Measurements from ENCODE around the gene EIF2AK3.

The EIF2AK3 gene

DNA sequence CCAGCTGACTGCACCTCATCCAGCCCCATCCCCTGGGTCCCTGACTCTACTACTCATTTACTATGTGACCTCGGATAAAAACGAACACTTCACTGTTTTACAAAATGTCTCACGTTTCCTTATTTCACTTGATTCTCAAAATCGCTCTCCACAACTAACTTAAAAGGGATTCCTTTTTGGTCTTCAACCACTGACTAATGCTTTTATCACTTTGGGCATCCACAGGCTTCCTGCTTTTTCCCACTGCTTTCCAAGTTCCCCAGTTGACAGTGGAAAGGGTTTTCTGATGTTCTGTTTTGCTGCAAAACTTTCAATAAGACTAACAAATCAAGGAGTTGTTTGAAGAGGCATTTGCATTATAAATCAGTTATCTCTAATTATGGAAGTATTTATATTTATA, 24.1 kb downstream of the EIF2AK3 start:
- no peaks in the 10 kb centered on the region for H3K27me3 ChIP-seq (ENCODE audit: insufficient read depth, low read length, poor library complexity)
- H3K79me2 ChIP-seq (ENCODE audit: control insufficient read depth, insufficient read depth, low read length), result peaks cover 3% of the 10 kb centered on the region
- DNase-seq, result peak; percentile 45
- H3K79me1 ChIP-seq (ENCODE audit: low read length), result peaks cover under 1% of the 10 kb centered on the region
- H3K4me3 ChIP-seq (ENCODE audit: low read length), result no peak overlapping the region
- H2BK5ac ChIP-seq (ENCODE audit: low read length), result no peak overlapping the region
- H3K4ac ChIP-seq (ENCODE audit: low read depth, low read length), result no peak overlapping the region
- no peak overlapping the region for H4K5ac ChIP-seq (ENCODE audit: low read length)
- H3K23ac ChIP-seq (ENCODE audit: low read length), result no peak overlapping the region
- H3K9ac ChIP-seq (ENCODE audit: low read length), result no peak overlapping the region
- no peak overlapping the region for H3K18ac ChIP-seq (ENCODE audit: low read length)
- no peak overlapping the region for H3K56ac ChIP-seq (ENCODE audit: low read length)
- H3K36me3 ChIP-seq (ENCODE audit: control insufficient read depth, insufficient read depth, low read length), result no peaks in the 10 kb centered on the region
- no peak overlapping the region for H4K8ac ChIP-seq (ENCODE audit: low read depth, low read length)
- H2AK5ac ChIP-seq (ENCODE audit: low read length), result no peak overlapping the region
- H3K4me2 ChIP-seq (ENCODE audit: low read length), result no peak overlapping the region
- H3K4me1 ChIP-seq (ENCODE audit: control insufficient read depth, low read depth, low read length), result peaks cover 14% of the 10 kb centered on the region
- H2BK120ac ChIP-seq (ENCODE audit: low read depth, low read length), result no peak overlapping the region
- H2BK15ac ChIP-seq (replicated peaks; ENCODE audit: low read depth), result no peak overlapping the region
- H3K27ac ChIP-seq (ENCODE audit: low read depth, low read length), result no peak overlapping the region
- WGBS (ENCODE audit: extremely low coverage, insufficient coverage, low lambda C conversion rate), result no CpG with 5 or more reads among the region's 4 CpGs

DNA sequence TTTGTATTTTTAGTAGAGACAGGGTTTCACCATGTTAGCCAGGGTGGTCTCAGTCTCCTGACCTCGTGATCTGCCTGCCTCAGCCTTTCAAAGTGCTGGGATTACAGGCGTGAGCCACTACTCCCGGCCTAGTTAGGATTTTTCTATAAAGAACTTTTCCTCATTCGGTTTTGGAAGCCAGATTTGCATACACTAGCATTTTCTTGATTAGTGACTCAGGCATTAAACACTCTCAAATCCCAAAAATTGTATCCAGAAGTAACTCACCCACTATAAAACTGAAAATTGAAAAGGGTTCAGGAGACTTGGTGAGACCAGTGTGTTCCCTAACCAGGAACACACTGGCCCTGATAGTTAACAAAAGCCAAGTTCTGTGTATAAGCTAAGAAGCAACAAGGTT, 25.2 kb downstream of the EIF2AK3 start:
- no peak overlapping the region for H4K8ac ChIP-seq (ENCODE audit: low read depth, low read length)
- no peak overlapping the region for H3K18ac ChIP-seq (ENCODE audit: low read length)
- no peak overlapping the region for H3K4me3 ChIP-seq (ENCODE audit: low read length)
- H3K27ac ChIP-seq (ENCODE audit: low read depth, low read length), result no peak overlapping the region
- H3K79me2 ChIP-seq (ENCODE audit: control insufficient read depth, insufficient read depth, low read length), result peaks cover 3% of the 10 kb centered on the region
- H2BK120ac ChIP-seq (ENCODE audit: low read depth, low read length), result no peak overlapping the region
- no peak overlapping the region for H3K4me2 ChIP-seq (ENCODE audit: low read length)
- peaks cover 14% of the 10 kb centered on the region for H3K4me1 ChIP-seq (ENCODE audit: control insufficient read depth, low read depth, low read length)
- no peak for DNase-seq
- H2BK5ac ChIP-seq (ENCODE audit: low read length), result no peak overlapping the region
- H2AK5ac ChIP-seq (ENCODE audit: low read length), result no peak overlapping the region
- H3K23ac ChIP-seq (ENCODE audit: low read length), result no peak overlapping the region
- no peaks in the 10 kb centered on the region for H3K79me1 ChIP-seq (ENCODE audit: low read length)
- no peaks in the 10 kb centered on the region for H3K27me3 ChIP-seq (ENCODE audit: insufficient read depth, low read length, poor library complexity)
- H3K36me3 ChIP-seq (ENCODE audit: control insufficient read depth, insufficient read depth, low read length), result no peaks in the 10 kb centered on the region
- no CpG with 5 or more reads among the region's 4 CpGs for WGBS (ENCODE audit: extremely low coverage, insufficient coverage, low lambda C conversion rate)
- no peak overlapping the region for H3K9ac ChIP-seq (ENCODE audit: low read length)
- no peak overlapping the region for H3K4ac ChIP-seq (ENCODE audit: low read depth, low read length)
- H2BK15ac ChIP-seq (replicated peaks; ENCODE audit: low read depth), result no peak overlapping the region
- H4K5ac ChIP-seq (ENCODE audit: low read length), result no peak overlapping the region
- no peak overlapping the region for H3K56ac ChIP-seq (ENCODE audit: low read length)

- WGBS (ENCODE audit: extremely low coverage, insufficient coverage, low lambda C conversion rate), result no CpG with 5 or more reads among the region's 2 CpGs
- no peak overlapping the region for H2AK5ac ChIP-seq (ENCODE audit: low read length)
- H3K27ac ChIP-seq (ENCODE audit: low read depth, low read length), result peak overlapping the region; percentile 49
- no peak overlapping the region for H4K5ac ChIP-seq (ENCODE audit: low read length)
- no peaks in the 10 kb centered on the region for H3K79me1 ChIP-seq (ENCODE audit: low read length)
- no peak overlapping the region for H3K56ac ChIP-seq (ENCODE audit: low read length)
- H3K4me3 ChIP-seq (ENCODE audit: low read length), result no peak overlapping the region
- H2BK120ac ChIP-seq (ENCODE audit: low read depth, low read length), result no peak overlapping the region
- no peak overlapping the region for H2BK15ac ChIP-seq (replicated peaks; ENCODE audit: low read depth)
- H3K36me3 ChIP-seq (ENCODE audit: control insufficient read depth, insufficient read depth, low read length), result no peaks in the 10 kb centered on the region
- H3K27me3 ChIP-seq (ENCODE audit: insufficient read depth, low read length, poor library complexity), result no peaks in the 10 kb centered on the region
- peak overlapping the region; percentile 90 for H3K18ac ChIP-seq (ENCODE audit: low read length)
- peaks cover 17% of the 10 kb centered on the region for H3K4me1 ChIP-seq (ENCODE audit: control insufficient read depth, low read depth, low read length)
- peak; percentile 30 for DNase-seq
- H2BK5ac ChIP-seq (ENCODE audit: low read length), result no peak overlapping the region
- peaks cover 3% of the 10 kb centered on the region for H3K79me2 ChIP-seq (ENCODE audit: control insufficient read depth, insufficient read depth, low read length)
- H4K8ac ChIP-seq (ENCODE audit: low read depth, low read length), result no peak overlapping the region
- H3K4ac ChIP-seq (ENCODE audit: low read depth, low read length), result no peak overlapping the region
- H3K9ac ChIP-seq (ENCODE audit: low read length), result no peak overlapping the region
- H3K23ac ChIP-seq (ENCODE audit: low read length), result no peak overlapping the region
- H3K4me2 ChIP-seq (ENCODE audit: low read length), result no peak overlapping the region
Observed at GRCh38 chr2:88601286-88601685, 26.0 kb downstream of the EIF2AK3 start.

GRCh38 chr2:88600038-88600465, 27.2 kb downstream of the EIF2AK3 start:
- Histone ChIP-seq H2BK5ac (ENCODE audit: low read length) (no peak overlapping the region), H3K36me3 (ENCODE audit: control insufficient read depth, insufficient read depth, low read length) (no peaks in the 10 kb centered on the region), H3K56ac (ENCODE audit: low read length) (no peak overlapping the region), H3K9ac (ENCODE audit: low read length) (no peak overlapping the region), H2BK120ac (ENCODE audit: low read depth, low read length) (no peak overlapping the region), H3K18ac (ENCODE audit: low read length) (no peak overlapping the region), H2AK5ac (ENCODE audit: low read length) (no peak overlapping the region), H3K4me3 (ENCODE audit: low read length) (no peak overlapping the region), H3K4me2 (ENCODE audit: low read length) (no peak overlapping the region), H3K4me1 (ENCODE audit: control insufficient read depth, low read depth, low read length) (peaks cover 17% of the 10 kb centered on the region), H3K79me2 (ENCODE audit: control insufficient read depth, insufficient read depth, low read length) (peaks cover 3% of the 10 kb centered on the region), H4K8ac (ENCODE audit: low read depth, low read length) (no peak overlapping the region), H3K79me1 (ENCODE audit: low read length) (no peaks in the 10 kb centered on the region), H3K27me3 (ENCODE audit: insufficient read depth, low read length, poor library complexity) (no peaks in the 10 kb centered on the region), H4K5ac (ENCODE audit: low read length) (no peak overlapping the region), H2BK15ac (replicated peaks; ENCODE audit: low read depth) (no peak overlapping the region), H3K23ac (ENCODE audit: low read length) (no peak overlapping the region), H3K27ac (ENCODE audit: low read depth, low read length) (no peak overlapping the region), H3K4ac (ENCODE audit: low read depth, low read length) (no peak overlapping the region)
- peak; percentile 99 for DNase-seq
- WGBS (ENCODE audit: extremely low coverage, insufficient coverage, low lambda C conversion rate), result no CpG with 5 or more reads among the region's 4 CpGs

DNA sequence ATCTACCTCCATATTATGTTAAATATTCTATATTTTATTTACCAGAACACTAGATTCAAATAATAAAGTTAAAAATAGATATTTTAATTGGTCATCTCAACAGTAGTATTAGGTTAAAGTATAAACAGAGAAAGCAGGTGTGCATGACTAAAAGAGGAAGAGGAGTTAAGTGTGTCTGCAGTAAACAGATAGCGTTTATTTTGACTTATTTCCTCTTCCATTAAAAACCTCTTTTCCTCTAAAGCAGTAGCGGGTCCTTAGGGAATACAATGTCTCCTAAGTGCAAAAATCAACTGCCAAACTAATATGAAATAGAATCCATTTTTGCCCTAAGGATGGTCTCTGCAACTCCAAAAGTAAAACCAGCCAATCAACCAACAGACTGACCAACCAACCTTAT, 27.7 kb downstream of the EIF2AK3 start:
- H2AK5ac ChIP-seq (ENCODE audit: low read length), result no peak overlapping the region
- no peak overlapping the region for H3K18ac ChIP-seq (ENCODE audit: low read length)
- no peak overlapping the region for H3K4me2 ChIP-seq (ENCODE audit: low read length)
- no peaks in the 10 kb centered on the region for H3K79me1 ChIP-seq (ENCODE audit: low read length)
- no peak overlapping the region for H3K4ac ChIP-seq (ENCODE audit: low read depth, low read length)
- H2BK5ac ChIP-seq (ENCODE audit: low read length), result no peak overlapping the region
- no peak overlapping the region for H3K56ac ChIP-seq (ENCODE audit: low read length)
- no peaks in the 10 kb centered on the region for H3K27me3 ChIP-seq (ENCODE audit: insufficient read depth, low read length, poor library complexity)
- H4K8ac ChIP-seq (ENCODE audit: low read depth, low read length), result no peak overlapping the region
- H3K79me2 ChIP-seq (ENCODE audit: control insufficient read depth, insufficient read depth, low read length), result peaks cover 3% of the 10 kb centered on the region
- no peak for DNase-seq
- no CpG with 5 or more reads among the region's 2 CpGs for WGBS (ENCODE audit: extremely low coverage, insufficient coverage, low lambda C conversion rate)
- no peak overlapping the region for H2BK15ac ChIP-seq (replicated peaks; ENCODE audit: low read depth)
- no peaks in the 10 kb centered on the region for H3K36me3 ChIP-seq (ENCODE audit: control insufficient read depth, insufficient read depth, low read length)
- H3K4me1 ChIP-seq (ENCODE audit: control insufficient read depth, low read depth, low read length), result peaks cover 17% of the 10 kb centered on the region
- no peak overlapping the region for H4K5ac ChIP-seq (ENCODE audit: low read length)
- no peak overlapping the region for H3K9ac ChIP-seq (ENCODE audit: low read length)
- H3K27ac ChIP-seq (ENCODE audit: low read depth, low read length), result no peak overlapping the region
- H2BK120ac ChIP-seq (ENCODE audit: low read depth, low read length), result no peak overlapping the region
- H3K23ac ChIP-seq (ENCODE audit: low read length), result no peak overlapping the region
- no peak overlapping the region for H3K4me3 ChIP-seq (ENCODE audit: low read length)

- Histone ChIP-seq H3K56ac (ENCODE audit: low read length) (no peak overlapping the region), H3K27ac (ENCODE audit: low read depth, low read length) (no peak overlapping the region), H3K27me3 (ENCODE audit: insufficient read depth, low read length, poor library complexity) (no peaks in the 10 kb centered on the region), H3K23ac (ENCODE audit: low read length) (no peak overlapping the region), H3K4me1 (ENCODE audit: control insufficient read depth, low read depth, low read length) (peaks cover 7% of the 10 kb centered on the region), H4K8ac (ENCODE audit: low read depth, low read length) (no peak overlapping the region), H3K4me3 (ENCODE audit: low read length) (no peak overlapping the region), H3K79me1 (ENCODE audit: low read length) (no peaks in the 10 kb centered on the region), H3K36me3 (ENCODE audit: control insufficient read depth, insufficient read depth, low read length) (no peaks in the 10 kb centered on the region), H2BK15ac (replicated peaks; ENCODE audit: low read depth) (no peak overlapping the region), H2BK5ac (ENCODE audit: low read length) (no peak overlapping the region), H3K4ac (ENCODE audit: low read depth, low read length) (no peak overlapping the region), H2BK120ac (ENCODE audit: low read depth, low read length) (no peak overlapping the region), H3K18ac (ENCODE audit: low read length) (no peak overlapping the region), H2AK5ac (ENCODE audit: low read length) (no peak overlapping the region), H3K79me2 (ENCODE audit: control insufficient read depth, insufficient read depth, low read length) (no peaks in the 10 kb centered on the region), H3K9ac (ENCODE audit: low read length) (no peak overlapping the region), H3K4me2 (ENCODE audit: low read length) (no peak overlapping the region), H4K5ac (ENCODE audit: low read length) (no peak overlapping the region)
- no peak for DNase-seq
Observed at GRCh38 chr2:88597168-88597567, 30.1 kb downstream of the EIF2AK3 start.
